Fibroblast of villous mesenchyme (primary cell): ENCODE measurements around the gene TEX2. TPM values are rescaled to one million over a fixed set of nuclear protein-coding genes. Genes with fewer than 3 reads are reported as not detected.
"Not testable (repeated sequence)": the region's sequence is repeated elsewhere in the genome, so short reads cannot be mapped to it uniquely, and the experiment has no call there.

Source experiments
- DNase-seq: peaks from one replicate; pipeline ENCODE4 v3.0.0-alpha.2; 2010; ENCODE audit warnings: low read depth
- H3K4me3 ChIP-seq: 2 replicates; pipeline ENCODE4 v1.5.1; 2011; ENCODE audit warnings: low read depth, mild to moderate bottlenecking, low read length
- CTCF ChIP-seq: IDR thresholded peaks from 2 replicates; pipeline ENCODE4 v1.5.1; 2012; ENCODE audit warnings: low read depth, mild to moderate bottlenecking, low read length; ENCODE audit not compliant: insufficient read depth
- total RNA-seq: library from RNA; depleted of rRNA; stranded (reverse); fragments of >200 nt; gene quantifications from 2 replicates; pipeline ENCODE4 v1.2.3, GENCODE V29; 2012

Gene TEX2
- total RNA-seq, 1 donor = 45.8 TPM

- no peak for TF ChIP-seq CTCF
- H3K4me3 ChIP-seq = no peak overlapping the region
These were observed 33.0 kb downstream of the TEX2 start for GRCh38 chr17:64229815-64230728.

GRCh38 chr17:64226132-64226531, 36.9 kb downstream of the TEX2 start:
- TF ChIP-seq CTCF = no peak
- no peak for DNase-seq
- no peak overlapping the region for H3K4me3 ChIP-seq

More at GRCh38 chr17:64229815-64230728, 33.0 kb downstream of the TEX2 start:
- DNase-seq = no peak

- no peak overlapping the region for H3K4me3 ChIP-seq
- TF ChIP-seq CTCF = no peak
- no peak for DNase-seq
These were observed 37.6 kb downstream of the TEX2 start for GRCh38 chr17:64225410-64225809.

- no peak for DNase-seq
- no peak overlapping the region for H3K4me3 ChIP-seq
- TF ChIP-seq CTCF = no peak
These were observed 39.0 kb downstream of the TEX2 start for GRCh38 chr17:64223931-64224629.

GRCh38 chr17:64223283-64223682, 39.8 kb downstream of the TEX2 start:
- no peak for DNase-seq
- no peak for TF ChIP-seq CTCF
- H3K4me3 ChIP-seq = no peak overlapping the region

- no peak for TF ChIP-seq CTCF
- no peak overlapping the region for H3K4me3 ChIP-seq
- DNase-seq = no peak
These were observed 41.4 kb downstream of the TEX2 start for GRCh38 chr17:64221679-64222078.

GRCh38 chr17:64220604-64221003, 42.5 kb downstream of the TEX2 start:
- H3K4me3 ChIP-seq, DNase-seq: not testable (repeated sequence)
